GM21576 (cell line): ENCODE data around the gene TTLL7.
A peak's percentile ranks its signal among the peaks of the same experiment; 100 is the strongest.

Experiments used
- ATAC-seq: cut with Tn5 transposase; IDR thresholded peaks from one replicate; pipeline ENCODE4 v1.9.1; 2021; ENCODE audit warnings: mild to moderate bottlenecking, moderate library complexity; ENCODE audit not compliant: unreplicated experiment

The TTLL7 gene

DNA sequence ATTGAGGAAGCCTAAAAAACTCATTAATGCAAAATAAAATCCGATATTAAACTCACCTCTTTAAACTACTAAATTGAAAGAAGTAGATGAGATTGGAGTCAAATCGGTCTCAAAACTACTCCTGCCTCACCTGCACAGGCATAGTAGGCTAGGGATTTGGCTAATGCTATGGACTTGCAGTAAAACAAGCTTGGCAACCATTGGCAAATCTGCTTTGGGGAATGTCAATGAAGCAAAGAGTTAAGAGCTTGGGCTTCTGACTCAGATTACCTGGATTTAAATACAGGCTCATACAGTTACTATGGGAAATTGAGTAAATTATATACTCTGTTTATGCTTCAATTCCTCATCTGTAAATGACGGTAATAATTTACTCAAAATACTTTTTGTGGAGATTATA, 111.4 kb downstream of the TTLL7 start:
- no peak for ATAC-seq

DNA sequence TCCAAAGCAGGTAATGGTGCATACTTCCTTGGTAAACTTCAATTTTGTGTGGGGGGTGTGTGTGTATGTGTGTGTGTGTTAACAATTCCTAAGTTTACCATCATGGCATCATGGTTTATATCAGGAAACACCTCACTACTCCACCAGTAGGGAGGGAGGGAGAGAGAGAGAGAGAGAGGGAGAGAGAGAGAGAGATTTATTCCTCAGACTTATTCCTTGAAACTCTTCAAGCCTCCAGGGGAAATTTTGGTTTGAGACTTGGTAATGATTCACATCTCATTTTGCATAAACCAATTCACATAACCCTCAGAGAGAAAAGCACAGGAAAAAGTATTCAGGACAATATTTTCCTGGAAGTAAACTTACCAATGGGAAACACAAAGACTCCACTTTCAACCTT, 115.0 kb downstream of the TTLL7 start:
- ATAC-seq, result no peak

DNA sequence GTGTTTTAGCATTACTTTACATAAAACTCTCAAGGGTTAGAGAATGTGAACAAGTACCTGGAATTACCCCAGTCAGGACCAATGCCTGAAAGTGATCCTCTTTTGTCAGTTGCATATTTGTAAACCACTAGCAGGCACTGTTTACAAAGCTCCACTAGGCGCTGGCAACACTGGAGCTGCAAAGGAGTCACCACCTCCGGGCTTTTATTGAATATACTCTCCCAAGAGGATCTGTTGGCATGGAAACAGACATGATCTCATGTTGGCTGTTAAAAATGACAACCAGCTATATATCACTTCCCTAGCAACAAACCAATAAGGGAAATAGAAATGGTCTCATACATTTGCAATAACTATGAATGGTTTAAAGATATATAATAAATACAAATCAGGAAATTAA, 116.0 kb downstream of the TTLL7 start:
- no peak for ATAC-seq

DNA sequence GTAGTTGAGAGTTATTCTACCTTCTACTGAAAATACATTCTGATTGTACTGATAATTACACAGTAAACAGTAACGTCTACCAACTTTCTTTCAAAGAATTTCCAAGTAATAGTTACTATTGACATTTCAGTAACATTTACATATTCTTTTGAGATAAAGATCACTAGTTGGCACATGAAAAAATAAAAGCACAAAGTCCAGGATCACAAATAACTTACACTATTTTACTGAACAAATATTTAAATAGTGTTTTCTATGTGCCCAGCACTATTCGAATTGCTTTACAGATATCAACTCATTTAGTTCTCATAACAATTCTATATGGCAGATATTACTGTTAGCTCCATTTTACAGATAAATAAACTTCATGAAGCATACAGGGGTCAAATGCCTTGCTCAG, 126.4 kb downstream of the TTLL7 start:
- no peak for ATAC-seq

DNA sequence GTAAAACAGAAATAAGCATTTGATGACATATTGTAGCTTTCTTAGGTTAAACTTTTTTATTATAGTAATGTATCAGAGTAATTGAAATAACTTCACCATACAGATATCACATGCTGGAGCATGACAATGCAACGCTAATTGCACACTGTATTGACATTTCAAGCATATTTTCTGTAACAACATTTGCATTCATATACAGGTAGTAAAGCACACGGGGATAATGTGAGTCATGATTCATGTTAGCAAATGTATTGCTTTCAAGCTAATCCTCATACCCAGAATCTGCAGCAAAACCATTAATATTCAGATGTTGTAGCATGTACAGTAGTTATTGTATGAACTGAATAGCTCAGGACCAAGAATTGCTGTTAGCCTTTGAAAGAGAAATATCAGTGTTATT, 133.9 kb downstream of the TTLL7 start:
- no peak for ATAC-seq

DNA sequence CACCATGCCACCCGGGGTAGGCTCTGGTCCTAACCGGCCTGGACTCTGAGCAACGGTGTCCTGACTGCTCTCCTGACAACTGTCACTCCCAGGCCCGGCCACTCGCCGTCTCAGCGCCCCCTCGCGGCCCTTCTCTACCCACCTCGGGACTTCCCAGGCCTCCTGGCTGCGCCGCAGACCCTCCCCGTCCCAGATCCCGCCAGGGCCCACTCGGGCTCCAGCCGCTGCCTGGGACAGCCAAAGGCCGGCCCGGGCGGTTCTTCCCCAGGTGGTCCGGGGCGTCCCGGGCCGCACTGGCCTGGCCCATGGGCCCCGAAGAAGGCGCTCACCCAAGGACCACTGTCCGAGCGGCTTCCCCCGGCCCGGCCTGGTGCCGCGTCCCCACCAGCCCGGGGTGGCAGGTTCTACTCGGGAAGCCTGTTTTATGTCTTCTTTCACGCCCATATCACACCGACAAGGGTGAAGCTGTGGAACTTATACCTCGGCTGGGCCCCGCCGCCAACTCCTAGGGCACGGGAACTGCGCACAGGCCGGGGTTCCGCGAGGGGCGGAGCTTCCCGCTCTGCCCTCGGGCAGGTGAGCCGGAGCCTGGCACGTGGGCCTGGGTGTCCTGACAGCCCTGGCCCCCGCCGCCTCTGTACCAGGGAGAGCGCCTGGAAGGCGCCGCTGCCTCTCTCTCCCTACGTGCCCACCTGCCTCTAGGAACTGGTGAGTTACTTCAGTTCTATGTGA, 138.3 kb downstream of the TTLL7 start:
- ATAC-seq, result peak; percentile 91

DNA sequence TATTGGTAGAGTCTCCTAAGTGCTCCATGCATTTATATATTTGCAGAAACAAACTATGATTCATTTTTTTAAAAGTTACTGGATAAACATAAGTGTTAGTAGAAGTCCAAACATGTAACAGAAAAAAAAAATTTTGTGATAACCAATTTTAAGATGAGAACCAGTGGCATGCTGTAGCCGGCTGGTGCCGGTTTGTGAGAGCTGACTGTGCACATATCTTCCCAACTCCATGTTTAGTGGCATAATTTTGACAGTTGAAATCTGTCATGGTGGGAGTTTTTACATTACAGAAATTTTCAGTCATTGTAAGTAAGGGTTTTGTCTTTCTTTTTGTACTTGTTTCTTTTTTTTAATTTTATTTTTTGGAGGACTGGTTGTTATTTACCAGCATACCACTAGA, 141.2 kb downstream of the TTLL7 start:
- ATAC-seq, result no peak

DNA sequence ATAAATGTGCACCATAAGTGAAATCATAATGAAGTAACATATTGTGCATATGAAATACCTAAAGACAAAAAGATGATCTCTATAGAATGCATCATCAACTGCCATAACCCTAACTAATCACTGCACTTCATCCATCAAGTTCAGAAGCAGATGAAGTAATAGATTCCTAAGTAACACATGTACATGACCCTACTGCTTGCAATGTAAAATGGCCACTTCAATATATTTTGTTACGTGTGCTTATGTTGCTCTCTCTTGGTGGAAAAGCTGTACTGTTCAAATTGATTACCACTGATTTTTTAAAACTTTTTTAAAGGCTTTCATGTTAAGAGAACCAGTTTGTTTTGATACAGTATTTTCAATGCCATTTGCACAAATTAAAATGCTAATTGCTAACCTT, 141.8 kb downstream of the TTLL7 start:
- no peak for ATAC-seq

DNA sequence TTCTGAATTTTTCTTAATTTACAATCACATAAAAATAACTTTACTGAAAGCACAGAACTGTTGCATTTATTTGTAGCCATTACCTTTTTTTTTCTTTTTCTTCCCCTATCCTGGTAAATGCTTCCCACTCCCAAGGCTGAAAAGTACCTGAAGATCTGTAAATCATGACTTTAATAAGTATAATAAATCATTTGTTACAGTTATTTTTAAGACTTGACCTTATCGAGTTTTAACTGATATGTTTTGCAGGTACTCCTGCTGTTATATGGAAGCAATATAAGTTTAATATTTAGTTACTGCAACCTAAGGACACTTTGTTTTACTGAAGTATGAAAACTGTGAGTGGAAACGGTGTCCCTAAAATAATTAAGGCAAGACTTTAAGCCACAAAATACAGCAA, 142.6 kb downstream of the TTLL7 start:
- ATAC-seq, result no peak

DNA sequence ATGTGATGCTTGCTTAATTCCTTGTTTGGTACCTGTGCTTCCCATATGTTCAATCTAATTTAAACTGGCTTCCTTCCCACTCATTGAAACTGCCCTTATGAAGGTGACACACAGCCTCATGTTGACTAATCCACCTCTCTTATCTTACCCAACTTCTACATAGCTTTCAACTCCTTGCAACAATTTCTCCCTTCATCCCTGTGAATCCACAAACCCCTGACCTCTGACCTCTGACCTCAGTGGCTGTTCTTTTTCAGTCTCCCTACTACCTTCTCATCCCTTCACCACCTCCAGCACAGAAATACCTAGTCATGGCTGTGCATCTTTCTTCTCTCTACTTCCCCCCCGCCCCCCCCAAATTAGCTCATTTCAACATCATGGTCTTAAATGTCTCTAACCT, 144.5 kb downstream of the TTLL7 start:
- ATAC-seq, result no peak

DNA sequence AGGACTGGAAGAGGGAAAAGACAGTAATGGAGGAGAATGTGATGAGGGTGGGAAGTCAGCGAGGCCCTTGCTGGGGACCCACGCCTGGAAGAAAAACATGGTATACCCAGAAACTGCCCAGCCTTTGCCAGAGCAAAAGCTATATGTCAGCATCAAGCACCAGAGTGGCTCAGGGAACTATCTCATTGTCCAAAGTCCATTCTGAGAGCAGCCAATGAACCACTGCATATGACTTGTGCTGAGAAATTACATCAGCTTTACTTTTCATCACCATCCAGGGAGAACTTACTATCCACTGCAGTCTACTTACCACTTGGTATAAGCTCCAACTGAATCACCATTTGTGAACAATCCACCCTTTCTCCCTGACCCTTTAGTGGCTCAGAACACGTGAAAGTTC, 148.1 kb downstream of the TTLL7 start:
- ATAC-seq, result no peak

DNA sequence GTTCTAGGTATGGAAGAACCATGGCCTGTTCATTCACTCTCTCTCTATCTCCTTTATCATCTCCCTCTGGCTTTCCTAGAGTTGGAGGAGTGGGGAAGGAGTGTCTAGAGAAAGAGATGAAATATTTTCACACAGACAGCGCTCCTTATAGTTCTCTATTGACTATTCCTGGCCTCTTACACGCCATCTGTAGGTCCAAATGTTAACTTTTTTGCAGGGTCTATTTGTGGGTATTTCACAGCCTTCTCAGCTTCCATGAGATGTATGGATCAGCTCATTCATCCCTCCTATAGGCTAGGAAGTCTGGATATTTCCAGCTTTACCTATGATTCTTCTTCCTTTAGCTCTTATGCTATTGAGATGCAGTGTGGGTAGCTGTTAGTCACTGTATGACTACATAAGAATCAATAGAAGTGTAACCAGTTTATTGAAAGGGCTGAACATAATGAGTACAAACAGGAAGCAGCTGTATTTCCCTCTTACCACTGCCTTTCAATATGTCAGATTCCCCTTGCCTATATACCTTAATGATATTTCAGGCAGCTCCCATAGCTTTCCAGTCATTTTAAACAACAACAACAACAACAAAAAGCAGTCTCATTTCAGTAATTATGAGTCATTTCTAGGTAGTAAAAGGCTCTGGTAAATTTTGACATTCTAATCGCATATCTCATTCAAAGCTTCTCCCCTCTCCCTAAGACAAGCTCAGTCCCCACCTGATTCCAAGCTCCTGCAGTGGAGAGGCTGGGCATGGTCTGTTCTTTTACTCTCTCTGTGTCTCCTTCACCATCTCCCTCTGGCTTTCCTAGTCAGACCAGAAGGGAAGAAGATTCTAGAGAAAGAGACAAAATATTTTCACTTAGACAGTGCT, 149.5 kb downstream of the TTLL7 start:
- no peak for ATAC-seq

DNA sequence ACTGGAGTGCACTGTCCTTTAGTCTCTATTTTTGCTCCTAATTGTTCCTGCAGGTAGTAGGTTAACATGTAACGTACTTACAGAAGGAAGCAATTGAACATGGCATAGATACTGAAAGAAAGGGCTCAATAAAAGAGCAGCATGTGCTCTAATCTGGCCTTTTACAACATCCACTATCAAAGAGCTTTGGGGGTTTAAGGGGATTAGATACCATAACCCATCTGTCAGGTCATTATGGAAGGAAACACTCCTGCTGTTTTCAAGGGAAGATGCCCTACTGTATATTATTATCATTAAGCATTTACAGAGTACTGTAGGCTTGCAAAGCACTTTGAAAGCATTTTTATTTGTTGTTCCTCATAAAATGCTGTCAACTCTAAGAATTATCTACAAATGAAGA, 152.8 kb downstream of the TTLL7 start:
- ATAC-seq, result no peak

DNA sequence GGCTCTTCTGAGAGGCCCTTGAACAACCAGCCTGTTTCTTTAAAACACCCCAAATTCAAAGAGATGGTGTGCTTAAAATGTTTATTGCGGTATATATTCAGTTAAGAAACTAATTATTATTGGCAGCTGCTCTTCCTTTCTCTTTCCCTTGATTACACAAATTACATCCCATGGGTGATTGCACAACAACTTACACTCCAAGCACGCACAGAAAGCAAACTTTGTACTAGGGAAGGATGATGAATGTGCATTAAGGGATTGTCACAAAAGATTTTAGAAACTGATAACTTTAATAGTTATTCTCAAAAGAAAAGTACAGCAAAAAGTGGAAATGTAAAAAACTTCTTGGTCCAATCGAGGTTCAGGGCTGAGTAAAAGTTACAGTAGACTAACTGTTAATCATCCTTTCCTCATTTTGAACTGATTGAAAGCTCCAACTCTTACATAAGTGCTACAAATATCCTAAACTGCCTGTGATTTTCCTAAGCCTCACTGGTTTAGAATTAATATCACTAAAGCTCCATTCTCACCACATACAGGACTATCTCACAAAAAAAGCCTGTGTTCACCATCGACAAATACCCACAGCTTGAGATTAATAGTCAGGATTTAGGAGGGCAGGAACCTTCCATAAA, 153.4 kb downstream of the TTLL7 start:
- ATAC-seq, result no peak

DNA sequence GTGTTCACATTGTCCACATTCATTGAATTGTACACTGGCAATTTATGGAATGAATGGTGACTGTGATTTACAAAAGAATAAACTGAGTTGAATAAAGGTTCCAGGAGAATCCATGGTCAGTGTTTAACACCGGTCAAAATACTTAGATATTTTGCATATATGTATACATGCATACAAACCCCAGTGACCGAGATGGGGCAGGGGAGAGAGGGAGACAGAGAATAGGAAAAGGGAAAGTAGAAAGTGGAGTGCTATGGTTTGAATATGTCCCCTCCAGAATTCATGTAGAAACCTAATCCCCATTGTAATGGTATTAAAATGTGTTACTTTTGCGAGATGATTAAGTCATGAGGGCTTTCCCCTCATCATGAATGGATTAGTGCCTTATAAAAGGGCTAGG, 154.4 kb downstream of the TTLL7 start:
- ATAC-seq, result no peak

DNA sequence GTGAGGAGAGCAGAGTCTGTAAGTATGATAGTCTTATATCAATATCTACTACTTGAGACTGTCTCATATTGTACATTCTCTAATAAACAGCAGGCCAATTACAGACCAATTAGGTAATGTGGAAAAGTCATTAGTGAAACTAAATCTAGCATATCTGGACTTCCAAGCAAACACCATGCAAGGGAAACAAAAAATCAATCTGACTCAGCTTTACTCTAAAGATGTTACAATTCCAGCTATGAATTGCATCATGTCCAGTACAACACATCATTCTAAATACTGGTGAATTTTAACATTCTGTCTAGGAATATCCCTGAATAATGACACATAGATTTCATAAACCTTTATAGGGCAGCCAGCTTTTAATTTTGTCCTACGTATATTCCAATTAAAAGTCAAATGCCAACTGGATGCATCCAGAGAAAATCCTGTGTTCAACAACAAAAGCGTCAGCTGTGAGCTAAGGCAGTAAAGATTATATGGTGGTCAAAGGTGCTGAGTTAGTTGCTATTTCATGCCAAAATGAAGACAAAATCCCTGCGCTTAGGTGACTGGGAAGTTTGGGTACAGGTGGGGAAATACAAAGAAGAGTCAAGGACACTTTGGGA, 159.3 kb downstream of the TTLL7 start:
- no peak for ATAC-seq

DNA sequence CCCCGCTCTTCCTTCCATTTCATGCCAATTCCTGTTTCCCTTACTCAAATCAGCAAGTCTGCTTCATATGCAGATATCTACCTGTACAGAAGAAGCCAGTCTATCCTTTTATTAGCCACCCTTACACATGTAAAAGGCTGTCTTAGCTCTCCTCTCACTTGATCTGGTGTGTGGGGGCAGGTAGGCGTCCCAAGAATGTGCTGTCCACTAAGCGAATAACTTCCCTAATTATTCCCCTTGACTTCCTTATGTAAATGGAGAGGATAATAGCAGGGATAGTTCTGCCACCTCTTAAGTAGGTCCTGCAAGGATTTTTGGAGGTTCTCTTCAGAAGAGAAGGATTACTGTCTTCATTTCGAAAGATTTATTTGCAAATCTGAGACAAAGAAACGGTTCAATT, 160.4 kb downstream of the TTLL7 start:
- no peak for ATAC-seq

DNA sequence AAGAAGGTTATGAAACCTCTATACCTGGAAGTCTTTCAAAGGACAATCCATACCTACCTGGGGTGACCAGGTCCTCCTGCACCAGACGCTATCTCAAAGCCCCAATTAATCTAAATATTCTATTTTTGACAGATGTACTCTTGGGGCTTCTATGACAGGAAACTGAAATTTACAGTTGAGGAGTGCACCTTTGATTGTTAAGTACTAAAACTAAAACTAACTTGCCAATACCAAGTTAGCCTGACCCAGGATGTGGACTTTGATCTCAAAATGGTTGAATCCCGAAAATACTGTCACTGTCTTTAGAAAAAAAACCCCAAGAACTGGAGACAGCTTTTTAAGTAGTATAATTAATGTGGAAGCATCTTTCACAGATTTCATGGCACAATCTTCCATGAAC, 162.4 kb downstream of the TTLL7 start:
- no peak for ATAC-seq

DNA sequence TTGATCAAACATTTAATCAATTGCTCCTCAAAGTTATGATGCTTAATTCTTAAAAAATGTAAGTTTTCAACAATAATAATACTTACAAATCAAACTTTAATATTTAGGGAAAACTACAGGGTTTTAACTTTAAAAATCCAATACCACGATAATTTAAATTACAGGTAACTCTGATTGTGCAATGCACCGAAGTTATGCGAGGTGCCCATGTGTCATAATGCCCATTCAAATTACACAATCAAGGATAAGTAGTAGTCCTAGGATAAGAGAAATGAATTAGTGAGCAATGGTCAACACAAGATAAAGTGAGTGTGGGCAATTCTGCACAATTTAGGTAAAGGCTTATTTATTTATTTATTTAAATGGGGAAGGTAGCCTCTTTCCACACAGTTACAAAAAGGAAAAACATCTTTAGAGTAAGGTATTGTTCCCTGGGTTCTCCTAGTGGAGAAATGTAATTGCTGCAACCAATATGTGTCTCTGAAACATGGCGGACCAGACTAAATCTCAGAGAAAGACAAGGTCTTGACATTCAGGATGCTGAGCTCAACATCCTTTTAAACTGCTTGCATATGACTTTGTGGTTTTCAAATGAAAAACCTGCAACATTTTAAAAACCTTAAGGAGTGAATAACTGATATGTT, 164.2 kb downstream of the TTLL7 start:
- ATAC-seq, result no peak

DNA sequence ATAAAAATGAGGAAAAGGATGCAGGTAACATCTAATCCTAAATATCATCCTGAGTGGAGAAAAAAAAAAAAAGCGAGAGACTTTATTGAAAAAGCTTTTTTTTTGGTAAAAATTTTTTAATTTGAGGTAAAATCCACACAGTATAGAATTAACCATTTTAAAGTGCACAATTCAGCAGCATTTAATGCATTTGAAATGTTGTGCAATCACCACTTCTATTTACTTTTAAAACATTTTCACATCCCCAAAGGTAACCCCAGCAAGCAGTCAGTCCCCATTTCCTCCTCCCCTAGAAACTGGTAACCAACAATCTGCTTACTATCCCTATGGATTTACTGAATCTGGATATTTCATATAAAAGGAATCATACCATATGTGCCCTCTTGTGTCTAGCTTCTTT, 166.7 kb downstream of the TTLL7 start:
- ATAC-seq, result no peak

DNA sequence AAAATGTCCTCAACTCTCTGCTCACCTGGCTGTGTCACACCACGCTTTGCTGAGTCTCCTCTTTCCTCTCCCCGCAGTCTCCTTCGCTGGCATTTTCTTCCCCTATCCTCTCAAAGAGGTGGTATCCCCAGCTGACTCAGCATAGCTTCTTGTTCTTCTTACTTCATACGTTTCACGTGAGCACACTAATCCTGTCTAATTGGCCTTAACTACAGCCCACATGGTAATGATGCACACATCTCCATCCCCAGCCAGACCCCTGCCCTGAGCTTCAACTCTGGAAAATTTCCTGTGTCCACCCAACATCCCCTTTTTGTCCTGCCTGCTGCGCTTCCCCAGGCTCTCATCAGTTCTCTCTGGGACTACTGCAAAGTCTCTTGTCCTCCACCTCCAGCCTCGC, 169.8 kb downstream of the TTLL7 start:
- ATAC-seq, result no peak
